Liver (tissue), 3 donors: ENCODE results near the gene KCNJ18.
"Not testable (repeated sequence)": the region's sequence is repeated elsewhere in the genome, so short reads cannot be mapped to it uniquely, and the experiment has no call there.

ENCODE experiments used
- CTCF ChIP-seq: fragments of 150-350 bp; IDR thresholded peaks from 2 replicates; pipeline ENCODE4 v1.5.1; 2017; ENCODE audit warnings: improper control_type of control experiment, low read depth, low read length; ENCODE audit not compliant: missing input control
- EGR1 ChIP-seq, 2 donors: IDR thresholded peaks; 2 replicates each; pipeline ENCODE4 v1.6.1; 2016 to 2018; ENCODE audit warnings: antibody characterized with exemption in 2 of 2, low read depth in 2 of 2
- JUND ChIP-seq, 2 donors: IDR thresholded peaks; 2 replicates each; pipeline ENCODE4 v1.6.1; 2016; ENCODE audit warnings: antibody characterized with exemption in 2 of 2
- RAD21 ChIP-seq, 2 donors: IDR thresholded peaks; 2 replicates each; pipeline ENCODE4 v1.6.1; 2016; ENCODE audit warnings: antibody characterized with exemption in 2 of 2, mild to moderate bottlenecking in 2 of 2
- REST ChIP-seq: IDR thresholded peaks from 2 replicates; pipeline ENCODE4 v1.6.1; 2016; ENCODE audit warnings: antibody characterized with exemption, mild to moderate bottlenecking
- RXRA ChIP-seq, 2 donors: IDR thresholded peaks; 2 replicates each; pipeline ENCODE4 v1.6.1; 2017 to 2018; ENCODE audit warnings: antibody characterized with exemption in 2 of 2, mild to moderate bottlenecking in 1 of 2
- SP1 ChIP-seq: IDR thresholded peaks from 2 replicates; pipeline ENCODE4 v1.6.1; 2018; ENCODE audit warnings: antibody characterized with exemption, mild to moderate bottlenecking
- TAF1 ChIP-seq: conservative IDR thresholded peaks from 2 replicates; pipeline ENCODE4 v1.6.1; 2016; ENCODE audit warnings: antibody characterized with exemption, mild to moderate bottlenecking
- YY1 ChIP-seq: IDR thresholded peaks from 2 replicates; pipeline ENCODE4 v1.6.1; 2016; ENCODE audit warnings: antibody characterized with exemption, mild to moderate bottlenecking
- ZBTB33 ChIP-seq: IDR thresholded peaks from 2 replicates; pipeline ENCODE4 v1.6.1; 2016; ENCODE audit warnings: antibody characterized with exemption
- donor health status: healthy.
- donor health status: healthy.

- TF ChIP-seq RAD21 (IDR thresholded peaks at IDR 0.05); CTCF; EGR1 (IDR thresholded peaks at IDR 0.05; ENCODE audit: low read depth in 2 of 2); REST; SP1; TAF1; JUND (IDR thresholded peaks at IDR 0.05); RXRA (IDR thresholded peaks at IDR 0.05); YY1; ZBTB33: not testable (repeated sequence)
Measured at GRCh38 chr17:21744151-21744550, 51.8 kb downstream of the KCNJ18 start.
